T-cell (primary cell): ENCODE data around the gene USH2A. TPM values are rescaled to one million over a fixed set of nuclear protein-coding genes. Genes with fewer than 3 reads are reported as not detected.
"Not testable (repeated sequence)": the region's sequence is repeated elsewhere in the genome, so short reads cannot be mapped to it uniquely, and the experiment has no call there.

ENCODE experiments used
- ATAC-seq, 4 experiments: fragments of 200-7000 bp in 3 of 4; fragments of 150-1000 bp in 1 of 4; cut with Tn5 transposase; replicated peaks in 1 of 4; 1 replicate in 3 of 4; 2 replicates in 1 of 4; pipeline ENCODE4 v1.10.0; 2021; ENCODE audit warnings: moderate library complexity in 3 of 4, mild to moderate bottlenecking in 2 of 4, moderate number of reproducible peaks in 1 of 4
- CTCF ChIA-PET, 2 donors: fragments of 300-600 bp; sonication (Branson Sonifier 250); formaldehyde crosslinking; loops; one replicate each; lab custom pipeline; 2022; ENCODE audit warnings: antibody characterized with exemption in 2 of 2; lab: Charles Lee
- POLR2A ChIA-PET, 2 donors: fragments of 300-600 bp; sonication (Branson Sonifier 250); formaldehyde crosslinking; loops; one replicate each; lab custom pipeline; 2022; ENCODE audit warnings: antibody characterized with exemption in 2 of 2; lab: Charles Lee
- DNase-seq, 35 experiments: peaks; one replicate each; pipeline versions ENCODE4 v3.0.0 to v3.0.0-alpha.2; 2013 to 2023
- H3K27ac ChIP-seq: one replicate; pipeline ENCODE4 v1.5.1; 2013; ENCODE audit warnings: low read length
- H3K27me3 ChIP-seq, 2 experiments: replicated peaks in 1 of 2; 1 replicate in 1 of 2; 2 replicates in 1 of 2; pipeline versions ENCODE4 v1.6.1 to v1.7.0; 2013; ENCODE audit warnings: low read length in 1 of 2, mixed read lengths in 1 of 2; ENCODE audit not compliant: control insufficient read depth in 2 of 2, insufficient read depth in 2 of 2; ENCODE audit errors: extremely low read depth in 1 of 2
- H3K36me3 ChIP-seq, 2 donors: 1 replicate in 1 of 2; 2 replicates in 1 of 2; pipeline versions ENCODE4 v1.6.1 to v1.7.0; 2013; ENCODE audit warnings: low read length in 1 of 2; ENCODE audit not compliant: control insufficient read depth in 2 of 2, insufficient read depth in 1 of 2; ENCODE audit errors: extremely low read depth in 1 of 2
- H3K4me1 ChIP-seq, 2 experiments: 1 replicate in 1 of 2; 2 replicates in 1 of 2; pipeline versions ENCODE4 v1.6.1 to v1.7.0; 2013; ENCODE audit warnings: low read length in 2 of 2, mixed read lengths in 1 of 2; ENCODE audit not compliant: insufficient read depth in 2 of 2, control insufficient read depth in 1 of 2; ENCODE audit errors: extremely low read depth in 1 of 2
- H3K4me3 ChIP-seq, 2 donors: 1 replicate in 1 of 2; 2 replicates in 1 of 2; pipeline versions ENCODE4 v1.5.1 to v1.7.0; 2013; ENCODE audit warnings: mild to moderate bottlenecking in 2 of 2, low read length in 1 of 2, moderate library complexity in 1 of 2; ENCODE audit not compliant: control insufficient read depth in 1 of 2; ENCODE audit errors: extremely low read depth in 1 of 2
- H3K9me3 ChIP-seq: 2 replicates; pipeline ENCODE4 v1.7.0; 2013
- H3K27ac Mint-ChIP-seq, 2 donors: one replicate each; pipeline ENCODE4 v1.8.0; 2020 to 2021; ENCODE audit warnings: mild to moderate bottlenecking in 2 of 2, mixed read lengths in 2 of 2
- H3K27me3 Mint-ChIP-seq, 2 donors: one replicate each; pipeline ENCODE4 v1.8.0; 2021 to 2022; ENCODE audit warnings: mixed read lengths in 2 of 2
- H3K36me3 Mint-ChIP-seq: one replicate; pipeline ENCODE4 v1.8.0; 2021; ENCODE audit warnings: mixed read lengths
- H3K4me1 Mint-ChIP-seq, 3 donors: one replicate each; pipeline ENCODE4 v1.8.0; 2020 to 2022; ENCODE audit warnings: mixed read lengths in 3 of 3, mild to moderate bottlenecking in 1 of 3
- H3K4me3 Mint-ChIP-seq, 3 donors: one replicate each; pipeline ENCODE4 v1.8.0; 2020 to 2022; ENCODE audit warnings: mild to moderate bottlenecking in 3 of 3, mixed read lengths in 3 of 3, moderate library complexity in 3 of 3
- H3K9me3 Mint-ChIP-seq, 3 donors: one replicate each; pipeline ENCODE4 v1.8.0; 2020 to 2022; ENCODE audit warnings: mixed read lengths in 3 of 3
- WGBS: methylation state at CpG from one replicate; pipeline ENCODE4 v1.1.5; 2013; ENCODE audit warnings: missing lambda C conversion rate; ENCODE audit not compliant: insufficient coverage; 5-methylcytosine and 5-hydroxymethylcytosine counted together
- total RNA-seq, 35 experiments: library from RNA in 6 of 35; stranded (reverse) in 6 of 35; fragments of 120-200 nt in 1 of 35; gene quantifications; one replicate each; pipeline versions ENCODE4 v1.2.1 to v1.2.4 and lab custom pipeline; 2013 to 2026

USH2A gene
- total RNA-seq, 5 donors from 2014 or later (not counting 1 experiment from before 2014, with no cell fraction given) = not detected

DNA sequence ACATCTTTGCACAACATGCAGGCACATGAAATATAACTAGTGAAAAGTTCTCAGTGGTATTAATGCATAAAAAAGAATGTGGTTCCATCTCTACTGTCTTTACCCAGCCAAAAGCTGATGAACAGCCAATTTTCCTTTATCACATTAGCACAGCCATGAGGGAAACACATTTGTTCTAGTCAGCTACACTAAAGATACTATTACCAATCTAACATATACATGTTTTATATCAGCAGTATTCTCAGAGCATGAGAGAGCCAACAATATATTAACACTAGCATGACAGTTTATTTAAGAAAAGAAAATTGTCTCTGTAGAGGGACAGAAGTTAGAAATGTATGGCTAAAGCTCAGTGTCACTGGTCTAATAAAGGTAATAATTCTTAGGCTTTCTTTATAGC lies 56.3 kb downstream of the USH2A start:
- no peak overlapping the region for H3K4me3 ChIP-seq
- H3K4me1 ChIP-seq = no peaks in the 10 kb centered on the region
- POLR2A ChIA-PET = no interaction called here
- no peak overlapping the region for H3K4me3 Mint-ChIP-seq
- CTCF ChIA-PET = no interaction called here
- H3K27ac Mint-ChIP-seq = no peak overlapping the region
- no peaks in the 10 kb centered on the region for H3K36me3 Mint-ChIP-seq
- H3K9me3 ChIP-seq = no peaks in the 10 kb centered on the region
- H3K36me3 ChIP-seq = no peaks in the 10 kb centered on the region
- no peaks in the 10 kb centered on the region for H3K27me3 ChIP-seq
- no peak for DNase-seq
- no peaks in the 10 kb centered on the region for H3K27me3 Mint-ChIP-seq
- H3K9me3 Mint-ChIP-seq = peaks cover 3 to 11% (median 4%) of the 10 kb centered on the region in 3 donors
- no peak for ATAC-seq
- H3K27ac ChIP-seq = no peak overlapping the region
- H3K4me1 Mint-ChIP-seq = no peaks in the 10 kb centered on the region

DNA sequence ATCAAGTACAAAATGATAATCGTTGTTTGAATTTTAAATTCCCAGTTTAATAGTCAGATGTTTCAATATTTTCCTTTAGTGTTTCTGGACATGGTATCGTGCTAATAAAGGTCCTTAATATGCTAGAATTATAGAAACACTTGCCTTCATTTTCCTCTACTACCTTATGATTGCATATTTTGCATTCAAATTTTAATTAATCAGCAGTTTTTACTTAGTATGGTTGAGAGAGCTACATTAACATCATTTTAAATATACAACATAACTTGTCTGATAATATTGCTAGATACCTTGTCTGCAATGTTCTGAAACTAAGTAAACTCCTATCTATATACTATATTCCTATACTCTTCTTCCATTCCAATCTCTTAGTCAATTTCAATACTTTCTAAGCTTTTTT lies 66.3 kb downstream of the USH2A start:
- POLR2A ChIA-PET = no interaction called here
- no peaks in the 10 kb centered on the region for H3K36me3 ChIP-seq
- Mint-ChIP-seq H3K4me3 (no peak overlapping the region), H3K27me3 (no peaks in the 10 kb centered on the region), H3K27ac (no peak overlapping the region), H3K4me1 (no peaks in the 10 kb centered on the region), H3K9me3 (peaks cover 5 to 6% (median 5%) of the 10 kb centered on the region in 3 donors), H3K36me3 (no peaks in the 10 kb centered on the region)
- H3K27me3 ChIP-seq = no peaks in the 10 kb centered on the region
- DNase-seq (no peak), ATAC-seq (no peak)
- CTCF ChIA-PET = no interaction called here
- H3K4me3 ChIP-seq = no peak overlapping the region
- WGBS = no CpG with 5 or more reads among the region's 2 CpGs
- no peaks in the 10 kb centered on the region for H3K4me1 ChIP-seq
- no peak overlapping the region for H3K27ac ChIP-seq
- H3K9me3 ChIP-seq = no peaks in the 10 kb centered on the region

DNA sequence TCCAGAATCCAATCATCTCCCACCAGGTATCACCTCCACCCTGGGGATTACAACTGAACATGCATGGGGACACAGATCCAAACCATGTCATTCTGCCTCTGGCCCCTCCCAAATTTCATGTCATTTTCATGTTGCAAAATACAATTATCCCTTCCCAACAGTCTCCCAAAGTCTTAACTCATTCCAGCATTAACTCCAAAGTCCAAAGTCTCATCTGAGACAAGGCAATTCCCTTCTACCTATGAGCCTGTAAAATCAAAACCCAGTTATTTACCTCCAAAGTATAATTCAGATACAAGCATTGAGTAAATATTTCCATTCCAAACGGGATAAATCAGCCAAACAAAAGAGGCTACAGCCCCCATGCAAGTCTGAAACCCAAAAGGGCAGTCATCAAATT lies 73.1 kb downstream of the USH2A start:
- no peaks in the 10 kb centered on the region for H3K36me3 Mint-ChIP-seq
- H3K4me1 ChIP-seq = no peaks in the 10 kb centered on the region
- no peak overlapping the region for H3K4me3 ChIP-seq
- DNase-seq (no peak), ATAC-seq (no peak)
- POLR2A ChIA-PET = no interaction called here
- no peaks in the 10 kb centered on the region for H3K27me3 Mint-ChIP-seq
- no peaks in the 10 kb centered on the region for H3K36me3 ChIP-seq
- peaks cover 2% of the 10 kb centered on the region for H3K9me3 ChIP-seq
- H3K27me3 ChIP-seq = no peaks in the 10 kb centered on the region
- no CpG with 5 or more reads among the region's 1 CpG for WGBS
- H3K4me3 Mint-ChIP-seq = no peak overlapping the region
- H3K27ac ChIP-seq = no peak overlapping the region
- peaks cover 0 to 7% (median 2%) of the 10 kb centered on the region in 3 donors for H3K9me3 Mint-ChIP-seq
- no peaks in the 10 kb centered on the region for H3K4me1 Mint-ChIP-seq
- CTCF ChIA-PET = no interaction called here
- no peak overlapping the region for H3K27ac Mint-ChIP-seq

DNA sequence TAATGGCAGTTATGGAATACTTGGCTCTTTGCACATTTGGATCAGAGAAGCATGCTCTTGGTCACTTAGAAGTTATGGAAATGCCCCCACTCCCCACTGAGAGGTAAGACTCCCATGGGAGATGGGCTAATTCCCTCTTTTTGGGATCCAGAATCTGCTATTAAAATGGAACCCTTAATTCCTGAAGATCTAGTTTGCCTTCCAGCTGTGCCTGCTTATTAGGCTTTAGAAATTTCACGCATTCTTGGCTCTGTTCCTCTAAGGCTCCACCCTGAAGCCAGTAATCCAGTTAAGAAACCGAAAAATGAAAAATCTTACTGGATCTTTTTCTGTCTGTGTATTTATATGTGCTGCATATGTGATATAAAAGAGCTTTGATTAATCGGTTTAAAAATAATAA lies 76.7 kb downstream of the USH2A start:
- WGBS = no CpG with 5 or more reads among the region's 3 CpGs
- peaks cover 0 to 20% (median 8%) of the 10 kb centered on the region in 3 donors for H3K9me3 Mint-ChIP-seq
- no peak overlapping the region for H3K27ac ChIP-seq
- no peaks in the 10 kb centered on the region for H3K36me3 Mint-ChIP-seq
- CTCF ChIA-PET = no interaction called here
- POLR2A ChIA-PET = no interaction called here
- no peak overlapping the region for H3K27ac Mint-ChIP-seq
- peaks cover 2% of the 10 kb centered on the region for H3K9me3 ChIP-seq
- no peaks in the 10 kb centered on the region for H3K4me1 Mint-ChIP-seq
- ATAC-seq (no peak), DNase-seq (no peak)
- no peak overlapping the region for H3K4me3 Mint-ChIP-seq
- no peaks in the 10 kb centered on the region for H3K4me1 ChIP-seq
- H3K27me3 ChIP-seq = no peaks in the 10 kb centered on the region
- no peaks in the 10 kb centered on the region for H3K36me3 ChIP-seq
- no peak overlapping the region for H3K4me3 ChIP-seq
- no peaks in the 10 kb centered on the region for H3K27me3 Mint-ChIP-seq

DNA sequence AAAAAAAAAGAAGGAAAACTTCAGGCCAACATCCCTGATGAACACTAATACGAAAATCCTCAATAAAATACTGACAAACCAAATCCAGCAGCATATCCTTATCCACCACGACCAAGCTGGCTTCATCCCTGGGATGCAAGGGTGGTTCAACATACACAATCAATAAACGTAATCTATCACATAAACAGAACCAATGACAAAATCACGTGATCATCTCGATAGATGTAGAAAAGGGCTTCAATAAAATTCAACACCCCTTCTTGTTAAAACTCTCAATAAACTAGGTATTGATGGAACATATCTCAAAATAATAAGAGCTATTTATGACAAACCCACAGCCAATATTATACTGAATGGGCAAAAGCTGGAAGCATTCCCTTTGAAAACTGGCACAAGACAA lies 82.7 kb downstream of the USH2A start:
- peaks cover 5 to 31% (median 13%) of the 10 kb centered on the region in 3 donors for H3K9me3 Mint-ChIP-seq
- not testable (repeated sequence) for DNase-seq

DNA sequence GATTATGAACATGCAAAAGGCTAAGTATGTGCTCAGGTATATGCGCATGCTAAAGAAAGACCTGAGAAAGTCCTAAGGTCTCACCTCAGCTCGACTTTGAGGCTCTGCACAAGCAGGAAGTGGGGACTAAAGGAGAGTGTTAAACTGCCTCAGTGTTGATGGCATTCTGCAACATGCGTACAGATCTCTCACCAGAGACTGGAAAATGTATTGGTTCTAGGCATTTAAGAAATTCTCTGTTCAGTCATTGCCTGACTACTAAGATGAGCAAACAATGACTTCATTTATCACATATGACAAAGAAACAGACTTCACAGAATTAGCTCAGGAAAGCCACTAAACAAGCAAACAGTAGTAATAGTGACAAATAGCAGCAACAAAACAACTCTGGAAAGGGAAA lies 90.8 kb downstream of the USH2A start:
- DNase-seq (no peak), ATAC-seq (no peak)
- POLR2A ChIA-PET = no interaction called here
- H3K27me3 ChIP-seq = no peaks in the 10 kb centered on the region
- CTCF ChIA-PET = no interaction called here
- no peaks in the 10 kb centered on the region for H3K4me1 ChIP-seq
- no peaks in the 10 kb centered on the region for H3K36me3 ChIP-seq
- 100% methylated on average over 1 of the region's 3 CpGs for WGBS
- no peak overlapping the region for H3K4me3 ChIP-seq
- no peaks in the 10 kb centered on the region for H3K4me1 Mint-ChIP-seq
- H3K27ac ChIP-seq = no peak overlapping the region
- H3K4me3 Mint-ChIP-seq = no peak overlapping the region
- peaks cover 7 to 29% (median 9%) of the 10 kb centered on the region in 3 donors for H3K9me3 Mint-ChIP-seq
- no peak overlapping the region for H3K27ac Mint-ChIP-seq
- no peaks in the 10 kb centered on the region for H3K27me3 Mint-ChIP-seq
- H3K9me3 ChIP-seq = no peaks in the 10 kb centered on the region
- H3K36me3 Mint-ChIP-seq = no peaks in the 10 kb centered on the region

More for the DNA sequence above, 82.7 kb downstream of the USH2A start:
- POLR2A ChIA-PET = interaction anchor here in 1 of 2 donors (0.6 kb wide), 1 partner anchor 1418 kb away, joined by 3 read pairs; no protein-coding TSS in a partner anchor
- H3K4me3 Mint-ChIP-seq, ATAC-seq, H3K27ac Mint-ChIP-seq, H3K4me1 Mint-ChIP-seq, H3K27me3 Mint-ChIP-seq, H3K36me3 Mint-ChIP-seq, CTCF ChIA-PET, H3K36me3 ChIP-seq, H3K27me3 ChIP-seq, H3K4me1 ChIP-seq, H3K4me3 ChIP-seq, H3K27ac ChIP-seq, H3K9me3 ChIP-seq: not testable (repeated sequence)
- 38% methylated on average over 2 of the region's 5 CpGs for WGBS

DNA sequence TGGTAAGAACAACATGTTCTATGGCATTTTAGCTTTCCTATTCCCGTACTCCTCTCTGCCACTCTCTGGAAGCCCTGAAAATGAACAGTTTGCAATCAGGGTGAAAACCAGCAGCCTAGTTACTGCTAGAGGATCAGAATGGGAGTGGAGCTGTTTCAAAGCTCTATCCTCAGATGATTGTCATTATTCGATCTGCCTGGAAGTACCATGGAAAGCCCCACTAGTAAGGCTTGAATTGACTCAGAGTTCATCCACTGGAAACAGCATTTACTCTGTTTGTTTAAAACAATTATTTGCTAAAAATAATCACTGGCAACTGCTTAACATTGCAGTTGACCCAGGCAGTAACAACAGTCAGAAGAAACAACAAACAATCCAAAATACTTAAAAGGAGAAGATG lies 91.2 kb downstream of the USH2A start:
- no peaks in the 10 kb centered on the region for H3K4me1 Mint-ChIP-seq
- H3K27me3 ChIP-seq = no peaks in the 10 kb centered on the region
- peaks cover 7 to 29% (median 9%) of the 10 kb centered on the region in 3 donors for H3K9me3 Mint-ChIP-seq
- H3K4me3 ChIP-seq = no peak overlapping the region
- H3K4me1 ChIP-seq = no peaks in the 10 kb centered on the region
- H3K9me3 ChIP-seq = no peaks in the 10 kb centered on the region
- no peaks in the 10 kb centered on the region for H3K36me3 Mint-ChIP-seq
- WGBS = no CpG with 5 or more reads among the region's 2 CpGs
- H3K27ac Mint-ChIP-seq = no peak overlapping the region
- ATAC-seq (no peak), DNase-seq (no peak)
- POLR2A ChIA-PET = no interaction called here
- no peaks in the 10 kb centered on the region for H3K27me3 Mint-ChIP-seq
- H3K36me3 ChIP-seq = no peaks in the 10 kb centered on the region
- no peak overlapping the region for H3K27ac ChIP-seq
- CTCF ChIA-PET = no interaction called here
- H3K4me3 Mint-ChIP-seq = no peak overlapping the region
